HL-60 (cell line): ENCODE measurements around the gene TENM4.

Source experiments
- GABPA ChIP-seq: IDR thresholded peaks from 2 replicates; pipeline ENCODE4 v1.6.1; 2012; ENCODE audit warnings: low read depth
- POLR2AphosphoS5 ChIP-seq: IDR thresholded peaks from 2 replicates; pipeline ENCODE4 v1.6.1; 2012; ENCODE audit warnings: low read depth
- SPI1 ChIP-seq: IDR thresholded peaks from 2 replicates; pipeline ENCODE4 v1.6.1; 2012; ENCODE audit warnings: low read depth, mild to moderate bottlenecking, borderline replicate concordance
- TF ChIP-seq, protein P1 (sequence below): IDR thresholded peaks from 2 replicates; pipeline ENCODE4 v1.6.1; 2012; ENCODE audit warnings: low read depth; ENCODE audit not compliant: insufficient replicate concordance
- TF ChIP-seq, protein P2 (sequence below): IDR thresholded peaks from one replicate; pipeline ENCODE4 v1.5.1; 2011; ENCODE audit warnings: low read length, control low read depth, inconsistent platforms; ENCODE audit not compliant: insufficient read depth

DNA sequence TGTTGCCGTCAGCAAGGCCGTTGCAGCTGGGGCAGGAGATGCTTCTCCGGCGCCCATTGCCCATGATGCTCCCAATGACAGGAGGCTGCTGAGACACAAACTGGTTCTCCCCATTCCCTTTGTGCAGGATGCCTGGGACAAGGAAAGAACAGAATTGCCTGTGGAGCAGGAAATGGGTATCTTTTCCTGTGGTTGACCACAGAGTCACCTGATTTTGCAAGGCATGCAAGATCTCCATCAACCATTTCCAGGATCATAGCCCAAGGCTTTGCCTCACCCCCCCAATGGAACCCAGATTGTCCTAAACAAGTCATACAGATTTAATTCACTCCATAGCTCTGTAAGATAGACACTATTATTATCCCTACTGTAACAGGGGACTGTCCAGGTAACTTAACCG is 718.0 kb downstream of the TENM4 start:
- TF ChIP-seq, protein P1, sequence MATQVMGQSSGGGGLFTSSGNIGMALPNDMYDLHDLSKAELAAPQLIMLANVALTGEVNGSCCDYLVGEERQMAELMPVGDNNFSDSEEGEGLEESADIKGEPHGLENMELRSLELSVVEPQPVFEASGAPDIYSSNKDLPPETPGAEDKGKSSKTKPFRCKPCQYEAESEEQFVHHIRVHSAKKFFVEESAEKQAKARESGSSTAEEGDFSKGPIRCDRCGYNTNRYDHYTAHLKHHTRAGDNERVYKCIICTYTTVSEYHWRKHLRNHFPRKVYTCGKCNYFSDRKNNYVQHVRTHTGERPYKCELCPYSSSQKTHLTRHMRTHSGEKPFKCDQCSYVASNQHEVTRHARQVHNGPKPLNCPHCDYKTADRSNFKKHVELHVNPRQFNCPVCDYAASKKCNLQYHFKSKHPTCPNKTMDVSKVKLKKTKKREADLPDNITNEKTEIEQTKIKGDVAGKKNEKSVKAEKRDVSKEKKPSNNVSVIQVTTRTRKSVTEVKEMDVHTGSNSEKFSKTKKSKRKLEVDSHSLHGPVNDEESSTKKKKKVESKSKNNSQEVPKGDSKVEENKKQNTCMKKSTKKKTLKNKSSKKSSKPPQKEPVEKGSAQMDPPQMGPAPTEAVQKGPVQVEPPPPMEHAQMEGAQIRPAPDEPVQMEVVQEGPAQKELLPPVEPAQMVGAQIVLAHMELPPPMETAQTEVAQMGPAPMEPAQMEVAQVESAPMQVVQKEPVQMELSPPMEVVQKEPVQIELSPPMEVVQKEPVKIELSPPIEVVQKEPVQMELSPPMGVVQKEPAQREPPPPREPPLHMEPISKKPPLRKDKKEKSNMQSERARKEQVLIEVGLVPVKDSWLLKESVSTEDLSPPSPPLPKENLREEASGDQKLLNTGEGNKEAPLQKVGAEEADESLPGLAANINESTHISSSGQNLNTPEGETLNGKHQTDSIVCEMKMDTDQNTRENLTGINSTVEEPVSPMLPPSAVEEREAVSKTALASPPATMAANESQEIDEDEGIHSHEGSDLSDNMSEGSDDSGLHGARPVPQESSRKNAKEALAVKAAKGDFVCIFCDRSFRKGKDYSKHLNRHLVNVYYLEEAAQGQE, result no peak
- TF ChIP-seq, protein P2, sequence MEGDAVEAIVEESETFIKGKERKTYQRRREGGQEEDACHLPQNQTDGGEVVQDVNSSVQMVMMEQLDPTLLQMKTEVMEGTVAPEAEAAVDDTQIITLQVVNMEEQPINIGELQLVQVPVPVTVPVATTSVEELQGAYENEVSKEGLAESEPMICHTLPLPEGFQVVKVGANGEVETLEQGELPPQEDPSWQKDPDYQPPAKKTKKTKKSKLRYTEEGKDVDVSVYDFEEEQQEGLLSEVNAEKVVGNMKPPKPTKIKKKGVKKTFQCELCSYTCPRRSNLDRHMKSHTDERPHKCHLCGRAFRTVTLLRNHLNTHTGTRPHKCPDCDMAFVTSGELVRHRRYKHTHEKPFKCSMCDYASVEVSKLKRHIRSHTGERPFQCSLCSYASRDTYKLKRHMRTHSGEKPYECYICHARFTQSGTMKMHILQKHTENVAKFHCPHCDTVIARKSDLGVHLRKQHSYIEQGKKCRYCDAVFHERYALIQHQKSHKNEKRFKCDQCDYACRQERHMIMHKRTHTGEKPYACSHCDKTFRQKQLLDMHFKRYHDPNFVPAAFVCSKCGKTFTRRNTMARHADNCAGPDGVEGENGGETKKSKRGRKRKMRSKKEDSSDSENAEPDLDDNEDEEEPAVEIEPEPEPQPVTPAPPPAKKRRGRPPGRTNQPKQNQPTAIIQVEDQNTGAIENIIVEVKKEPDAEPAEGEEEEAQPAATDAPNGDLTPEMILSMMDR, result no peak
- TF ChIP-seq POLR2AphosphoS5 (no peak), GABPA (no peak), SPI1 (no peak)
